Measurements from ENCODE around the gene ROR1. TPM values are rescaled to one million over a fixed set of nuclear protein-coding genes. Genes with fewer than 3 reads are reported as not detected.

ROR1 gene
- total RNA-seq, 5 donors from 2014 or later (not counting 1 experiment from before 2014, with no cell fraction given) = 0.15 to 2.0 (median 0.33) TPM; not detected in 1

DNA sequence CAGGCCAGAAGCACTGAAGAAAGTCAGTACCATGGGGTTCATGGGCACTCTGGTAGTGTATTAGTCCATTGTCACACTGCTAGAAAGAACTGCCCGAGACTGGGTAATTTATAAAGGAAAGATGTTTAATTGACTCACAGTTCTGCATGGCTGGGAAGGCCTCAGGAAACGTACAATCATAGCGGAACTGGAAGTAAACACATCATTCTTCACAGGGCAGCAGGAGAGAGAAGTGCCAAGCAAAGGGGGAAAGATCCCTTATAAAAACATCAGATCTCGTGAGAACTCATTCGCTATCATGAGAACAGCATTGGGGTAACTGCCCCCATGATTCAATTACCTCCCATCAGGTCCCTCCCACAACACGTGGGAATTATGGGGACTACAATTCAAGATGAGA is 20.2 kb upstream of the ROR1 start:
- no peaks in the 10 kb centered on the region for H3K9me3 ChIP-seq
- Mint-ChIP-seq H3K4me3 (no peak overlapping the region), H3K4me1 (no peaks in the 10 kb centered on the region), H3K27ac (no peak overlapping the region), H3K27me3 (peaks cover 4 to 8% of the 10 kb centered on the region in 2 donors), H3K36me3 (no peaks in the 10 kb centered on the region), H3K9me3 (no peaks in the 10 kb centered on the region)
- DNase-seq (no peak), ATAC-seq (replicated peaks in 1 of 4) (no peak)
- CTCF ChIA-PET = no interaction called here
- H3K4me3 ChIP-seq (ENCODE audit: control insufficient read depth in 1 of 2, extremely low read depth in 1 of 2, low read length in 1 of 2) = no peak overlapping the region
- H3K27ac ChIP-seq (ENCODE audit: low read length) = no peak overlapping the region
- H3K27me3 ChIP-seq (replicated peaks in 1 of 2; ENCODE audit: control insufficient read depth in 2 of 2, extremely low read depth in 1 of 2, insufficient read depth in 2 of 2, low read length in 1 of 2) = no peaks in the 10 kb centered on the region
- no peaks in the 10 kb centered on the region for H3K4me1 ChIP-seq (ENCODE audit: control insufficient read depth in 1 of 2, extremely low read depth in 1 of 2, insufficient read depth in 2 of 2, low read length in 2 of 2)
- 67% methylated on average over 2 of the region's 6 CpGs for WGBS (ENCODE audit: insufficient coverage)
- POLR2A ChIA-PET = no interaction called here
- no peaks in the 10 kb centered on the region for H3K36me3 ChIP-seq (ENCODE audit: control insufficient read depth in 2 of 2, extremely low read depth in 1 of 2, insufficient read depth in 1 of 2, low read length in 1 of 2)

DNA sequence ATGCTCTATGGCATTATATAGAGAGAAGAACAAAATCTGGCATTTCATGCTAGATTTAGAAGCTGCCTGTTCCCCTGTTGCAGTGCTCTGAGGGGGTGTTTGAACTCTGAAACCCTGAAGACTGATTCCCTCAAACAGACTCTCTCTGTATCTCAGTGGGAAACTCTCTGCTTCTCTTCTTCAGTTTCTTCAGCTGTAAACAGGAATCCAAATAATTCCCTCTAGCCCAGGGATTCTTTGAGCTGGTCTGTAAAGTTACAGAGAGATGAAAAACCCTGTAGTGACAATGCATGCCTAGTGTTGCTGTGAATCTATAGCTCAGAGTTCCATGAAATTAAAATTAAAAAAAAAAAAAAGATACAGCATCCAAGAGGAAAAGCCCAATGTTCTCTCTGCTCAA is 17.0 kb upstream of the ROR1 start:
- ATAC-seq (replicated peaks in 1 of 4) = no peak
- Histone ChIP-seq H3K36me3 (ENCODE audit: control insufficient read depth in 2 of 2, extremely low read depth in 1 of 2, insufficient read depth in 1 of 2, low read length in 1 of 2) (no peaks in the 10 kb centered on the region), H3K27me3 (replicated peaks in 1 of 2; ENCODE audit: control insufficient read depth in 2 of 2, extremely low read depth in 1 of 2, insufficient read depth in 2 of 2, low read length in 1 of 2) (no peaks in the 10 kb centered on the region), H3K27ac (ENCODE audit: low read length) (no peak overlapping the region), H3K4me3 (ENCODE audit: control insufficient read depth in 1 of 2, extremely low read depth in 1 of 2, low read length in 1 of 2) (no peak overlapping the region), H3K4me1 (ENCODE audit: control insufficient read depth in 1 of 2, extremely low read depth in 1 of 2, insufficient read depth in 2 of 2, low read length in 2 of 2) (no peaks in the 10 kb centered on the region), H3K9me3 (no peaks in the 10 kb centered on the region)
- DNase-seq = no peak
- Mint-ChIP-seq H3K27ac (no peak overlapping the region), H3K27me3 (peaks cover 0 to 2% of the 10 kb centered on the region in 2 donors), H3K9me3 (no peaks in the 10 kb centered on the region), H3K4me3 (no peak overlapping the region), H3K4me1 (no peaks in the 10 kb centered on the region), H3K36me3 (no peaks in the 10 kb centered on the region)
- ChIA-PET CTCF (interaction anchor here in 1 of 2 donors (0.5 to 0.6 kb wide), 2 partner anchors 114 to 382 kb away, joined by 3 to 4 read pairs; no protein-coding TSS in a partner anchor), POLR2A (no interaction called here)

DNA sequence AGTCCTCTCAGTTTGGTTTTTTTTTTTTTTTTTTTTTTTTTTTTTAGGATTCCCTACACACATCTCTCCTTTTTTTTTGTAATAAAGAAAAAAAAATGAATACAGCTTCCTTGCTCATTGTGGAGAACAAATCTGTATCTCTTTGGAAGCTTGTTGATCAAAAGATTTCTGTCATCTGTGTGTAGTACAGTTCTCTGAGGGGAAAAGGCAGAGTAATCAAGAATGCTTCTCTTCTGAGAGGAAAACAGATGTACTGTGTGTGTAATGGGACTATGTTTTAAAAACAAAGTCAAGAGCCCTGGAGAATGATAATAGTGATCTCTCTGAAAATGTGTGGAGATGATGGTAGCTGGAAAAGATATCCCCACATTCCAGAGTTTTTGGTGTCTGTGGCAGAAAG is 16.5 kb upstream of the ROR1 start:
- Mint-ChIP-seq H3K4me1 (no peaks in the 10 kb centered on the region), H3K36me3 (no peaks in the 10 kb centered on the region), H3K4me3 (no peak overlapping the region), H3K9me3 (no peaks in the 10 kb centered on the region), H3K27ac (no peak overlapping the region), H3K27me3 (peaks cover 0 to 2% of the 10 kb centered on the region in 2 donors)
- H3K36me3 ChIP-seq (ENCODE audit: control insufficient read depth in 2 of 2, extremely low read depth in 1 of 2, insufficient read depth in 1 of 2, low read length in 1 of 2) = no peaks in the 10 kb centered on the region
- no peaks in the 10 kb centered on the region for H3K9me3 ChIP-seq
- DNase-seq = no peak
- H3K27me3 ChIP-seq (replicated peaks in 1 of 2; ENCODE audit: control insufficient read depth in 2 of 2, extremely low read depth in 1 of 2, insufficient read depth in 2 of 2, low read length in 1 of 2) = no peaks in the 10 kb centered on the region
- H3K27ac ChIP-seq (ENCODE audit: low read length) = no peak overlapping the region
- no peaks in the 10 kb centered on the region for H3K4me1 ChIP-seq (ENCODE audit: control insufficient read depth in 1 of 2, extremely low read depth in 1 of 2, insufficient read depth in 2 of 2, low read length in 2 of 2)
- ChIA-PET CTCF (interaction anchor here in 1 of 2 donors (0.5 kb wide), 1 partner anchor 381 kb away, joined by 4 read pairs; no protein-coding TSS in a partner anchor), POLR2A (no interaction called here)
- no peak for ATAC-seq (replicated peaks in 1 of 4)
- no peak overlapping the region for H3K4me3 ChIP-seq (ENCODE audit: control insufficient read depth in 1 of 2, extremely low read depth in 1 of 2, low read length in 1 of 2)

DNA sequence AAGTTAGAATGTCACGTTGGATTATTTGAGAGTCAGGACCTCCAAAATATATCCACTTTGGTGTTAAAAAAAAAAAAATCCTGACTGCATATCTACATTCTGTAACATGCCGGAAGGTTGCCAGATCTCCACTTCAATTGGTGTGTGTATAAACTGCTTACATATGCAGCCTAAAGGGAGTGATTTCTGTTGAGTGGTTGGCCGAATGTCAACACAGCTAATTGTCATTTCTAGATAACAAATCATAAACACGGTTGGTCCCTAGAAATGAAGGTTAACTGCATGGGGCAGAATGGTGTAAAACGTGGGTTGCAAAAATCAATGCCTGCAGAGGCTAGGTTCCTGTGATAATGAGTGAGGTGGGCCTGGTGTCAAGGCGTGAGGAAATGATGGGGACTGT is 15.0 kb upstream of the ROR1 start:
- DNase-seq (no peak), ATAC-seq (replicated peaks in 1 of 4) (no peak)
- Mint-ChIP-seq H3K27ac (no peak overlapping the region), H3K9me3 (peaks cover 0 to 6% (median 0%) of the 10 kb centered on the region in 3 donors), H3K4me3 (no peak overlapping the region), H3K36me3 (no peaks in the 10 kb centered on the region), H3K4me1 (no peaks in the 10 kb centered on the region), H3K27me3 (peaks cover 0 to 2% of the 10 kb centered on the region in 2 donors)
- 100% methylated on average over 1 of the region's 6 CpGs for WGBS (ENCODE audit: insufficient coverage)
- no peaks in the 10 kb centered on the region for H3K36me3 ChIP-seq (ENCODE audit: control insufficient read depth in 2 of 2, extremely low read depth in 1 of 2, insufficient read depth in 1 of 2, low read length in 1 of 2)
- no peaks in the 10 kb centered on the region for H3K9me3 ChIP-seq
- H3K27ac ChIP-seq (ENCODE audit: low read length) = no peak overlapping the region
- H3K27me3 ChIP-seq (replicated peaks in 1 of 2; ENCODE audit: control insufficient read depth in 2 of 2, extremely low read depth in 1 of 2, insufficient read depth in 2 of 2, low read length in 1 of 2) = no peaks in the 10 kb centered on the region
- ChIA-PET POLR2A (interaction anchor here in 1 of 2 donors (0.7 kb wide), 1 partner anchor 1350 kb away, joined by 3 read pairs; no protein-coding TSS in a partner anchor), CTCF (interaction anchor here in 1 of 2 donors (0.6 kb wide), 1 partner anchor 211 kb away, joined by 3 read pairs; no protein-coding TSS in a partner anchor)
- H3K4me1 ChIP-seq (ENCODE audit: control insufficient read depth in 1 of 2, extremely low read depth in 1 of 2, insufficient read depth in 2 of 2, low read length in 2 of 2) = no peaks in the 10 kb centered on the region
- no peak overlapping the region for H3K4me3 ChIP-seq (ENCODE audit: control insufficient read depth in 1 of 2, extremely low read depth in 1 of 2, low read length in 1 of 2)

DNA sequence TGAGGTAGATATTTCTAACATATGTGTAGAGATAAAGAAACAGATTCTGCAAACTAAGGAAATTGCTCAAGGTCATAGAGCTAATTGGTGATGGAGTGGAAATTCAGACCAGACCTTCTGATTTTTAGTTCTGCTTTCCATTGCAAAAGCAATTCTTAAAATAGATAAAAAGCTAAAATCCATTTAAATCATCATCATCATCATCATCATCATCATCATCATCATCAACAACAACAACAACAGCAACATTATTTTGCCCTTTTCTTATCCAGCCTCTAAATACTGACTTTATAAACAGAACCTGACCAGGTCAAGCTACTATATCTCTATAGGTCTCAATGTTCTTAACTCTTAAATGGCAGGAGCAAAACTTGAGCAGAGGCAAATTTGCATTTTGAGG is 14.0 kb upstream of the ROR1 start:
- Mint-ChIP-seq H3K4me1 (no peaks in the 10 kb centered on the region), H3K4me3 (no peak overlapping the region), H3K9me3 (peaks cover 0 to 14% (median 0%) of the 10 kb centered on the region in 3 donors), H3K27me3 (peaks cover 2 to 5% of the 10 kb centered on the region in 2 donors), H3K27ac (no peak overlapping the region), H3K36me3 (no peaks in the 10 kb centered on the region)
- ChIA-PET CTCF (interaction anchor here in 1 of 2 donors (0.6 kb wide), 1 partner anchor 25 kb away, joined by 3 read pairs; no protein-coding TSS in a partner anchor), POLR2A (interaction anchor here in 1 of 2 donors (0.6 to 0.7 kb wide), 2 partner anchors 97 to 124 kb away, joined by 4 read pairs; no protein-coding TSS in a partner anchor)
- Histone ChIP-seq H3K27me3 (replicated peaks in 1 of 2; ENCODE audit: control insufficient read depth in 2 of 2, extremely low read depth in 1 of 2, insufficient read depth in 2 of 2, low read length in 1 of 2) (no peaks in the 10 kb centered on the region), H3K4me1 (ENCODE audit: control insufficient read depth in 1 of 2, extremely low read depth in 1 of 2, insufficient read depth in 2 of 2, low read length in 2 of 2) (no peaks in the 10 kb centered on the region), H3K27ac (ENCODE audit: low read length) (no peak overlapping the region), H3K9me3 (no peaks in the 10 kb centered on the region), H3K4me3 (ENCODE audit: control insufficient read depth in 1 of 2, extremely low read depth in 1 of 2, low read length in 1 of 2) (no peak overlapping the region), H3K36me3 (ENCODE audit: control insufficient read depth in 2 of 2, extremely low read depth in 1 of 2, insufficient read depth in 1 of 2, low read length in 1 of 2) (no peaks in the 10 kb centered on the region)
- ATAC-seq (replicated peaks in 1 of 4) (no peak), DNase-seq (no peak)

DNA sequence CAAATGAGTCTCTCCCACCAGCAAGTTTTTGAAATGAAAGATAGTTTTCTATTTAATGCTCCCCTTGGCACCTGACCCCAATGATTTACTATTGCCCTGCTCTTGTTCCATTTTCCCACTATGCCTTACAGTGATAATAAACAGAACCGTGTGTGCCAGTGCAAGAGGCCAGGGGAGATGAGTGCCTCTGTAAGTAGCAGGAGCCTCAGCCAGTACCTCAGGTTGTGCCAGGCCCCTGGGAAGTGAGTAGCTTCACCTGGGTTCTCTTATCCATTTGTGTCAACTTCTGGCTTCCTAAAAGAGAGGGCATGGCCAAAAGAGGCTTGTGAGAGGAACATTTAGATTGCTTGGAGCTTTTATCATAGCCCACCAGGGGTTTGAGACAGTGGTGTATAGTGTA is 3.4 kb upstream of the ROR1 start:
- Mint-ChIP-seq H3K36me3 (no peaks in the 10 kb centered on the region), H3K9me3 (no peaks in the 10 kb centered on the region), H3K4me1 (peaks cover 15 to 16% (median 16%) of the 10 kb centered on the region in 3 donors), H3K4me3 (no peak overlapping the region), H3K27ac (no peak overlapping the region), H3K27me3 (peaks cover 34% of the 10 kb centered on the region in 2 donors)
- H3K27ac ChIP-seq (ENCODE audit: low read length) = no peak overlapping the region
- H3K4me3 ChIP-seq (ENCODE audit: control insufficient read depth in 1 of 2, extremely low read depth in 1 of 2, low read length in 1 of 2) = no peak overlapping the region
- H3K36me3 ChIP-seq (ENCODE audit: control insufficient read depth in 2 of 2, extremely low read depth in 1 of 2, insufficient read depth in 1 of 2, low read length in 1 of 2) = no peaks in the 10 kb centered on the region
- H3K4me1 ChIP-seq (ENCODE audit: control insufficient read depth in 1 of 2, extremely low read depth in 1 of 2, insufficient read depth in 2 of 2, low read length in 2 of 2) = peaks cover 5 to 13% of the 10 kb centered on the region in 2 experiments
- no peak for DNase-seq
- POLR2A ChIA-PET = no interaction called here
- peaks cover 4 to 28% of the 10 kb centered on the region in 2 experiments for H3K27me3 ChIP-seq (replicated peaks in 1 of 2; ENCODE audit: control insufficient read depth in 2 of 2, extremely low read depth in 1 of 2, insufficient read depth in 2 of 2, low read length in 1 of 2)
- CTCF ChIA-PET = no interaction called here
- WGBS (ENCODE audit: insufficient coverage) = no CpG with 5 or more reads among the region's 1 CpG
- ATAC-seq (replicated peaks in 1 of 4) = no peak
- H3K9me3 ChIP-seq = no peaks in the 10 kb centered on the region

DNA sequence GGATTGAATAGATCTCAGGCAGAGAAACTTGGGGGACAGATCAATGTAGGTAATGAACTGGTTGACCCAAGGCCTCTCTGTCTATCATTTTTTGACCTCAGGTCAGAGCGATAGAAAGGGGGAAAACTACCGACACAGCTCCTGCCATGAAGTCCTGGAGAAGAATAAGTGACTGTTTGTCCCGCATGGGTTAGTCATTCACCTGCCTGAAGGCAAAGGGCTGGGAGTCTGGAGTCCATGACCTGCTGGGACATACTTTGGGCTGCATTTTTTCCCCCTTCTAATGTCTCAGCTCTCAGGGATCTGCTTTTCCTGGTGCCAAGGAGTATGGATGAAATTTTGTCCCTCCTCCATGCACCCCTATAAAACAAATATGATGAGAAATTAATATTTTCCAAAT is 1.6 kb upstream of the ROR1 start:
- CTCF ChIA-PET = no interaction called here
- H3K4me1 Mint-ChIP-seq = peaks cover 16 to 18% (median 17%) of the 10 kb centered on the region in 3 donors
- H3K36me3 Mint-ChIP-seq = no peaks in the 10 kb centered on the region
- Histone ChIP-seq H3K27me3 (replicated peaks in 1 of 2; ENCODE audit: control insufficient read depth in 2 of 2, extremely low read depth in 1 of 2, insufficient read depth in 2 of 2, low read length in 1 of 2) (peaks cover 7 to 27% of the 10 kb centered on the region in 2 experiments), H3K4me1 (ENCODE audit: control insufficient read depth in 1 of 2, extremely low read depth in 1 of 2, insufficient read depth in 2 of 2, low read length in 2 of 2) (peaks cover 5 to 13% of the 10 kb centered on the region in 2 experiments), H3K4me3 (ENCODE audit: control insufficient read depth in 1 of 2, extremely low read depth in 1 of 2, low read length in 1 of 2) (no peak overlapping the region), H3K36me3 (ENCODE audit: control insufficient read depth in 2 of 2, extremely low read depth in 1 of 2, insufficient read depth in 1 of 2, low read length in 1 of 2) (no peaks in the 10 kb centered on the region), H3K9me3 (no peaks in the 10 kb centered on the region), H3K27ac (ENCODE audit: low read length) (no peak overlapping the region)
- 93% methylated on average over 3 of the region's 3 CpGs for WGBS (ENCODE audit: insufficient coverage)
- DNase-seq (no peak), ATAC-seq (replicated peaks in 1 of 4) (no peak)
- POLR2A ChIA-PET = no interaction called here
- H3K9me3 Mint-ChIP-seq = no peaks in the 10 kb centered on the region
- no peak overlapping the region for H3K4me3 Mint-ChIP-seq
- peaks cover 50 to 51% of the 10 kb centered on the region in 2 donors for H3K27me3 Mint-ChIP-seq
- no peak overlapping the region for H3K27ac Mint-ChIP-seq
